Measurements from ENCODE around the gene KRT25.

The KRT25 gene

GRCh38 chr17:40755231-40755630 lies at the start of gene KRT25:
Gene KRT25, minus strand, starts transcription at chr17:40755331. Its CDS starts 60 bp downstream, at chr17:40755271.
- no peak for DNase-seq (ENCODE audit: extremely low read depth in 1 of 2, low read depth in 1 of 2)

GRCh38 chr17:40803617-40804082 lies 48.5 kb upstream of the KRT25 start:
- peak; percentile 33 to 59 for DNase-seq (ENCODE audit: extremely low read depth in 1 of 2, low read depth in 1 of 2)

- no peak for DNase-seq (ENCODE audit: extremely low read depth in 1 of 2, low read depth in 1 of 2)
These were observed 46.0 kb upstream of the KRT25 start for GRCh38 chr17:40801157-40801556.

- no peak for DNase-seq (ENCODE audit: extremely low read depth in 1 of 2, low read depth in 1 of 2)
These were observed 45.2 kb upstream of the KRT25 start for GRCh38 chr17:40800381-40800780.

- no peak for DNase-seq (ENCODE audit: extremely low read depth in 1 of 2, low read depth in 1 of 2)
These were observed 44.7 kb upstream of the KRT25 start, which contains the start of gene KRT28 for GRCh38 chr17:40799859-40800258. Gene KRT28, minus strand, starts transcription at chr17:40799959. Its CDS starts 66 bp downstream, at chr17:40799893.

- DNase-seq (ENCODE audit: extremely low read depth in 1 of 2, low read depth in 1 of 2): no peak
These were observed 41.7 kb upstream of the KRT25 start for GRCh38 chr17:40796846-40797245.

- no peak for DNase-seq (ENCODE audit: extremely low read depth in 1 of 2, low read depth in 1 of 2)
These were observed 40.0 kb upstream of the KRT25 start for GRCh38 chr17:40795019-40795667.

- no peak for DNase-seq (ENCODE audit: extremely low read depth in 1 of 2, low read depth in 1 of 2)
These were observed 39.3 kb upstream of the KRT25 start for GRCh38 chr17:40794466-40794865.

GRCh38 chr17:40793832-40794231 lies 38.7 kb upstream of the KRT25 start:
- no peak for DNase-seq (ENCODE audit: extremely low read depth in 1 of 2, low read depth in 1 of 2)

- DNase-seq (ENCODE audit: extremely low read depth in 1 of 2, low read depth in 1 of 2): no peak
These were observed 36.8 kb upstream of the KRT25 start for GRCh38 chr17:40791787-40792436.

- DNase-seq (ENCODE audit: extremely low read depth in 1 of 2, low read depth in 1 of 2): no peak
These were observed 36.0 kb upstream of the KRT25 start for GRCh38 chr17:40791111-40791510.

GRCh38 chr17:40782450-40782849 lies 27.3 kb upstream of the KRT25 start, which contains the start of gene KRT27:
Gene KRT27, minus strand, starts transcription at chr17:40782550. Its CDS starts 57 bp downstream, at chr17:40782493.
- no peak for DNase-seq (ENCODE audit: extremely low read depth in 1 of 2, low read depth in 1 of 2)

- DNase-seq (ENCODE audit: extremely low read depth in 1 of 2, low read depth in 1 of 2): no peak
These were observed 24.2 kb upstream of the KRT25 start for GRCh38 chr17:40779181-40779909.

- no peak for DNase-seq (ENCODE audit: extremely low read depth in 1 of 2, low read depth in 1 of 2)
These were observed 23.3 kb upstream of the KRT25 start for GRCh38 chr17:40778461-40778860.

GRCh38 chr17:40777971-40778370 lies 22.8 kb upstream of the KRT25 start:
- DNase-seq (ENCODE audit: extremely low read depth in 1 of 2, low read depth in 1 of 2): no peak

GRCh38 chr17:40777459-40777858 lies 22.3 kb upstream of the KRT25 start:
- DNase-seq (ENCODE audit: extremely low read depth in 1 of 2, low read depth in 1 of 2): no peak

- DNase-seq (ENCODE audit: extremely low read depth in 1 of 2, low read depth in 1 of 2): no peak
These were observed 20.8 kb upstream of the KRT25 start for GRCh38 chr17:40775945-40776344.

- no peak for DNase-seq (ENCODE audit: extremely low read depth in 1 of 2, low read depth in 1 of 2)
These were observed 17.0 kb upstream of the KRT25 start, which contains the start of gene KRT26 for GRCh38 chr17:40772101-40772500. Gene KRT26, minus strand, starts transcription at chr17:40772201. Its CDS starts 88 bp downstream, at chr17:40772113.

GRCh38 chr17:40765657-40766056 lies 10.5 kb upstream of the KRT25 start:
- DNase-seq (ENCODE audit: extremely low read depth in 1 of 2, low read depth in 1 of 2): no peak

- no peak for DNase-seq (ENCODE audit: extremely low read depth in 1 of 2, low read depth in 1 of 2)
These were observed 8.6 kb upstream of the KRT25 start for GRCh38 chr17:40763752-40764151.
